HL-60/S4 (cell line): Measurements from ENCODE around the gene SPATS2L.

ENCODE experiments used
- in situ Hi-C: fragments of 300-500 bp; cut with MboI; formaldehyde crosslinking; loops from 2 replicates; pipeline ENCODE4 v1.14.3; 2022; ENCODE audit warnings: low sequenced_read_pairs

Gene SPATS2L

GRCh38 chr2:200297100-200297499, 9.4 kb upstream of the SPATS2L start:
- in situ Hi-C loops: no loop called here

- in situ Hi-C loops: no loop called here
These were observed 8.5 kb upstream of the SPATS2L start for GRCh38 chr2:200297989-200298388.

GRCh38 chr2:200298816-200299215, 7.7 kb upstream of the SPATS2L start:
- in situ Hi-C loops: no loop called here

GRCh38 chr2:200300065-200300464, 6.4 kb upstream of the SPATS2L start:
- in situ Hi-C loops: no loop called here

GRCh38 chr2:200300638-200301314, 5.7 kb upstream of the SPATS2L start:
- in situ Hi-C loops: no loop called here

GRCh38 chr2:200301953-200302858, 4.3 kb upstream of the SPATS2L start:
- in situ Hi-C loops: no loop called here

GRCh38 chr2:200302940-200303727, 3.4 kb upstream of the SPATS2L start:
- in situ Hi-C loops: no loop called here

- in situ Hi-C loops: no loop called here
These were observed 697 bp upstream of the SPATS2L start for GRCh38 chr2:200305797-200306195.

GRCh38 chr2:200306931-200307723, 634 bp downstream of the SPATS2L start:
- in situ Hi-C loops: no loop called here

GRCh38 chr2:200307724-200308545, 1.4 kb downstream of the SPATS2L start:
- in situ Hi-C loops: no loop called here

- in situ Hi-C loops: no loop called here
These were observed 2.2 kb downstream of the SPATS2L start for GRCh38 chr2:200308546-200309295.

- in situ Hi-C loops: no loop called here
These were observed 3.0 kb downstream of the SPATS2L start for GRCh38 chr2:200309296-200310049.

- in situ Hi-C loops: no loop called here
These were observed 4.1 kb downstream of the SPATS2L start for GRCh38 chr2:200310545-200310971.

- in situ Hi-C loops: no loop called here
These were observed 4.6 kb downstream of the SPATS2L start for GRCh38 chr2:200311139-200311538.

GRCh38 chr2:200314976-200315567, 8.6 kb downstream of the SPATS2L start:
- in situ Hi-C loops: no loop called here

GRCh38 chr2:200317975-200318374, 11.5 kb downstream of the SPATS2L start:
- in situ Hi-C loops: no loop called here

GRCh38 chr2:200318940-200319435, 12.5 kb downstream of the SPATS2L start:
- in situ Hi-C loops: no loop called here
